GM12892 (cell line): ENCODE results near the gene LRRC74B.
"Not testable (repeated sequence)": the region's sequence is repeated elsewhere in the genome, so short reads cannot be mapped to it uniquely, and the experiment has no call there.

Experiments
- DNase-seq: peaks from one replicate; pipeline ENCODE4 v3.0.0; 2011; ENCODE audit not compliant: insufficient read length
- FAIRE-seq: peaks from 2 replicates; lab custom pipeline; 2011; peaks lifted over from hg19 to GRCh38; lab: Jason Lieb, UNC
- POLR2A ChIP-seq: IDR thresholded peaks from 2 replicates; pipeline ENCODE4 v1.6.1; 2011; ENCODE audit warnings: low read depth, low read length, control low read depth
- POLR2AphosphoS5 ChIP-seq: IDR thresholded peaks from 2 replicates; pipeline ENCODE4 v1.6.1; 2011; ENCODE audit warnings: low read depth, low read length, control low read depth
- TAF1 ChIP-seq: IDR thresholded peaks from 2 replicates; pipeline ENCODE4 v1.6.1; 2011; ENCODE audit warnings: low read depth, mild to moderate bottlenecking, control low read depth, low read length, borderline replicate concordance

The LRRC74B gene

DNA sequence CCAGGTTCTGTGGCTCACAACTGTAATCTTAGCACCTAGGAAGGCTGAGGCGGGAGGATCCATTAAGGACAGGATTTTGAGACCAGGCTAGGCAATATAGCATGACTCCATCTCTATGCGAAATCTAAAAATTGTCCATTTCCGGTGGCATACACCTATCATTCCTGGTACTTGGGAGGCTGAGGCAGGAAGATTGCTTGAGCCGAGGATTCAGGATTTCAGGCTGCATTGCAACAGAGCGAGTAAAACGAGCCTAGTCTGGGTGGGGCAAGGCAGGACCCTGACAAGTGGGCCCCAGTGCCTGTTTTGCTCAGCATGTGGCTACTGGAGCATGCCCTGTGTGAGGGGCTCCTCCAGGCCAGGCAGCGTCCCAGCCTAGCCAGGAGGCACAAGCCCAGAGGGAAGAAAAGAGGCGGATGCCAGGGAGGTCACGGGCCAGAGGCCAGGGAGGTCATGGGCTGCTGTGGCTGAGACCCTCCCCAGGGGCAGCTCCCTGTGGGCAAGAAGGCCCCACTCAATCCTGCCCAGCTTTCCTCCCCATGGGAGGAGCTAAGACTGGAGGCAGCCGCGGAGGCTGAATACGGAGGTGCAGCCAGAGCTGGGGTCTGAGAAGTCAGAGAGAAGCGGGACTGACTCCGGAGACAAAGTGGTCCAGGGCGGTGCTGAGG lies 8.4 kb downstream of the LRRC74B start:
- FAIRE-seq (no peak), DNase-seq (no peak)
- TF ChIP-seq POLR2AphosphoS5 (no peak), TAF1 (no peak), POLR2A (no peak)

DNA sequence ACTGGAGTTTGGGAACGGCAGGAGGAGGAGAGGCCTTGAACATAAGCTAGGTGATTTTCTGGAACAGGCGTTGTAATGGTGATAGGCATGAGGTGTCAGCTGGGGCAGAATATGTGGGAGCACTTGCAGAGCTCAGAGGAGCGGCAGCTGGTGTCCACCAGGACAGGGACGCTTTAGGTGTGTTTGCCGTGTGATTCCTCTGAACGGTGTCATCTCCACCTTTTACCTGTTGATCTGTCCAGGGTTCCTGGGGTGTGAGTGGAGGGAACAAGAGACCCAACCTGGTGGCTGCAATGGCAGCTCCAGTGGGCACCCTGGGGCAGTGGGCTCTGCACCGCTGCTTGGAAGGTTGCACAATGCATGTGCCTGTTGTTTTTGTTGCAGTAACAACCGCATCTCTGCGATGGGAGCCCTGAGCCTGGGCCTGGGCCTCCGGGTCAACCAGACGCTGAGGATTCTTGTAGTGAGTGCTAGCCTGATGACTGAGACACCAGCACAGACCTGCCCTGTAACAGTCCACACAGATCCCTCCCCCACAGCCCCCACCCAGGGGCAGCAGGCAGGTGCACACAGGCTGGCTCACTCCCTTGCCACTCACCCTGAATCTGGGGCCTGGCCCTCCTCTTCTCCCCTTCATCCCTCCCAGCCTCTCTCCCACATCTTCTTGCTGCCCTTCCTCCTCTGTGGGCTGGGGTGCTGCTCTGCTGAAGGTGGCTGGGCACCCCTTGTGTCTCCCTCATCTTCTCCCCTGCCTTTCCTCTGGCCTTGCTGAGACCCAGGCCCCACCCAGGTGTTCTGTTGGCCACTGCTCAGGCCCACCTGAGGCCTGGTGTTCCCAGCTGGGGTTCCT lies 9.2 kb downstream of the LRRC74B start:
- no peak for FAIRE-seq
- TF ChIP-seq POLR2A (no peak), POLR2AphosphoS5 (no peak), TAF1 (no peak)
- no peak for DNase-seq

DNA sequence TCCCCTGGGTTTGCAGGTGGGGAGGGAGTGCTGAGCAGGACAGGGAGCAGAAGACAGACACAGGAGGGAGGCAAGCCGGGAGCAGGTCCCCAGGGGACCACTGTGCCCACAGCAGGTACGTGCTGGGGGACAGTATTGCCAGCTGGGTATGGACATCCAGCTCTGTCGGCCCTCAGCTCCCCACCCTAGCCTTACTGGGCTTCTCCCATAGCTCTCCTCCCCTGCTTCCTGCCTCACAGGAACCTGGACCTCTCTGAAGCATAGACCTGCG lies 9.8 kb downstream of the LRRC74B start:
- TF ChIP-seq TAF1 = no peak
- TF ChIP-seq POLR2AphosphoS5 = no peak
- no peak for TF ChIP-seq POLR2A
- no peak for DNase-seq
- FAIRE-seq = no peak

DNA sequence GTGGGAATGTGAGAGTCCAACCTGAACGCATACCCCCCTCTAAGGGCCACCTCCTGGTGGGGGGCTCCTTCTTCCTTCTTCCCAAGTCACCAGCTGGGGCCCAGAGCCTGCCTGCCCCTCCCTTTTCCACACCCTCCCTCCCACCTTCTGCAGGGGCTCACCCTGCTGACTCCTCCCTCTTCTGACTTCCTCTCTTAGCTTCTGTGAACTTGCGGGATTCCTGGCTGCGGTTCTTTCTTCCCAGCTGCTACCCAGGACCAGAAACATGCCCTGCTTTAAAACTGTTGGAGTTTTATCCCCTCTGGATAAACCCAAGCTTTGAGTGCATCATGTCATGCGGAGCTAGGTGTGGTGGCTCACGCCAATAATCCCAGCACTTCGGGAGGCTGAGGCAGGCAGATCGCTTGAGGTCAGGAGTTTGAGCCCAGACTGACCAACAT lies 10.2 kb downstream of the LRRC74B start:
- no peak for TF ChIP-seq POLR2A
- no peak for TF ChIP-seq POLR2AphosphoS5
- TF ChIP-seq TAF1 = no peak
- DNase-seq (no peak), FAIRE-seq (no peak)

DNA sequence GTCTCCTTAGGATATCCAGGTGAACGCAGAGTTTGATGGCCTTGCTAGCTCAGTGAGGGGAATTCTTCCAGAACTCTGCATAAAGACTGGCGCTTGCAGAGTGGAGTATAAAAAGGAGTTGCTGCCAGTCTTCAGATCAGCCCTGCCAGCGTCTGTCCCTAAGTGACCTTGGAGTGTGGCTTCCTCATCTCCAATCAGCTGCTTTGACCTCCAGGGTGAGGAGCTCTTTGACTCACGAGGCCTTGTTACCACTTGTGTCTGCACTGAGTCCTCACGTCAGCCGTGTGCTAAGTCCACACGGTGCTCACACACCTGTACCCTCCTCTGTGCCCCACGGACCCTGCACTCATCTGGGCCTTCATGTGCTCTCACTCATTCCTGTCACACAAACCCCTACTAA lies 14.6 kb downstream of the LRRC74B start:
- FAIRE-seq, DNase-seq: not testable (repeated sequence)

DNA sequence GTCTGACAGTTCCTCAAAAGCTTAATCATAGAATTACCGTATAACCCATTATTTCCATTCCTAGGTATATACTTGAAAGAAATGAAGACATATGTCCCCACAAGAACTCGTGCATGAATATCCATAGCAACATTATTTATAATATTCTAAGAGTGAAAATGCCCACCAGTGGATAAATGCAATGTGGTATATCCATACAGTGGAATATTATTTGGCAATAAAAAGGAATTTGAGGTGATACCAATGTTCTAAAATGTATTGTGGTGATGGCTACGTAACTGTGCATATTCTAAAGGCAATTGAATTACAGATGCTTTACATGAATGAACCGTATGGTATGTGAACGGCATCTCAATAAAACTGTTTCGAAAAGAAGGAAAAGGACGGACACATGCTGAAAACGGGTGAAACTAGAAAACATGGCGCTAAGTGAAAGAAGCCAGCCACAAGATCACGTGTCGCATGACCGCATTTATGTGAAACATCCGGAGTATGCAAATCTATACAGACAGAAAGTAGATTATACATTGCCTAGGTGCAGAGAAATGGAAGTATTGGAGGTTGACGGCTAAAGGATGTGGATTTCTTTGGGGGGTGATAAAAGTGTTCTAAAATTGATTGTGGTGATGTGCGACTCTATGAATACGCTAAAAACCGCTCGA lies 16.0 kb downstream of the LRRC74B start:
- DNase-seq, FAIRE-seq: not testable (repeated sequence)

DNA sequence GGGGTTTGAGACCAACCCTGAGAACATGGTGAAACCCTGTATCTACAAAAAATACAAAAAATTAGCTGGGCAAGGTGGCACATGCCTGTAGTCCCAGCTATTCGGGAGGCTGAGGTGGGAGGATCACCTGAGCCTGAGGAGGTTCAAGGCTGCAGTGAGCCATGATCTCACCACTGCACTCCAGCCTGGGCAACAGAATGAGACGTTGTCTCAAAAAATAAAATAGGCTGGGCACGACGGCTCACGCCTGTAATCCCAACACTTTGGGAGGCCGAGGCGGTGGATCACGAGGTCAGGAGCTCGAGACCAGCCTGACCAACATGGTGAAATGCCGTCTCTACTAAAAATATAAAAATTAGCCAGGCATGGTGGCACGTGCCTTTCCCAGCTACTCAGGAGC lies 18.7 kb downstream of the LRRC74B start:
- not testable (repeated sequence) for DNase-seq, FAIRE-seq

DNA sequence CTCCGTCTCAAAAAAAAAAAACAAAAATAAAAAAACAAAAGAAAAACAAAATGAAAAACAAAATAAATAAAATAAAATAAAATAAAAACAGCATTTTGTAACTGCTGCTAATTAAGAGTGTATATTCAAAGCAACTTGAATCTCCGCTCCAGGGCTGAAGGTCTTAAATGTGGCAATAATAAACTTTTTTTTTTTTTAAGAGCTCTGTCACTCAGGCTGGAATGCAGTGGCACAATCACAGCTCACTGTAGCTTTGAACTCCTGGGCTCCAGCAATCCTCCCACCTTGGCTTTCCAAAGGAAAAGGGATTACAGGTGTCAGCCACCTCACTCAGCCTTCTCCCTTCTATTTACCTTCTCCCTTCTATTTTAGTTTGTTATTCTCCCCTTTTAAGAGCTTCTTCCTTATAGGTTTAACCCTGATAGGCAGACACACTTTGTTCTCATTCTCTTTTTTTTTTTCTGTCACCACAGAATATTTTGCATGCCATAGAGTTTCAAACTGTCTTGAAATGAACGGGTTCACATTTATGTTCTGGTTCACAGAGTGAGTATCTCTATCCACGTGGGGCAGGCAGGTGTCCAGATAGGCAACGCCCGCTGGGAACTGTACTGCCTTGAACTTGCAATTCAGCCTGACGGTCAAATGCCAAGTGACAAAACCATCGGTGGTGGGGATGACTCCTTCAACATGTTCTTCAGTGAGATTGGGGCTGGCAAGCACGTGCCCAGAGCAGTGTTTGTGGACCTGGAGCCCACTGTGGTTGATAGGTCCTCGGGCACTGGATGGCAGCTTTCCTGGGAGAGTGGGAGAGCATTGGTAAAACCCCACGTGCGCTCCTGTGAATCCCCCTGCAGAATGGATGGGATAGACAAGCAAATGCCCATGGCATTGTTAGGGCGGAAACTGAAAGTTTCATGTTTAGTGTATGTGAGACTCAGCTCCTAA lies 19.4 kb downstream of the LRRC74B start:
- DNase-seq = no peak
- TF ChIP-seq POLR2AphosphoS5 (no peak), TAF1 (no peak), POLR2A (no peak)
- no peak for FAIRE-seq

DNA sequence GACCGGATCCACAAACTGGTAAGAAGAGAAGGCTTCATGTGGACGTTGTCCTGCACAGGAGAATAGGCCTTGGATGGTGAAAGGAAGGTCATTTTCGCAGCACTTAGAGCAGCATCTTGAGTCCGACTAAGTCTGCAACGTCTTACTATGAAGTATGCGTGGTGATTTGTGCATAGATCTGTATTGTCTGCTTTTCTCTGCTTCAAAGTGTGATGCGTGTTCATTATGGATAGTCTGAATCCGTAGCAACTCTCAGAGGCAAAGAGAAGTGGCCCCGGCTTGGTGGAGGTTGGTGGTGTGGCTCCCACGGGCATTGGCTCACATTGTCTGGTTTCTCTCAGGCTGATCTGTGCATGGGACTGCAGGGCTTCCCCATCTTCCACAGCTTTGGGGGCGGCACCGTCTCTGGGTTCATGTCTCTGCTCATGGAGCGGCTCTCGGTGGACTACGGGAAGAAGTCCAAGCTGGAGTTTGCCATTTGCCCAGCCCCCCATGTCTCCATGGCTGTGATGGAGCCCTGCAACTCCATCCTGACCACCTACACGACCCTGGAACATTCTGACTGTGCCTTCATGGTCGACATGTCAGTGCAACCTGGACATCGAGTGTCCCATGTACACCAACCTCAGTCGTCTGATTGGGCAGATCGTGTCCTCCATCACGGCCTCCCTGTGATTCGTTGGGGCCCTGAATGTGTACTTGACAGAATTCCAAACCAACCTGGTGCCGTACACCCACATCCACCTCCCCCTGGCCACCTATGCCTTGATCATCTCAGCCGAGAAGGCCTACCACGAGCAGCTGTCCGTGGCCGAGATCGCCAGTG lies 21.5 kb downstream of the LRRC74B start:
- DNase-seq = no peak
- FAIRE-seq = no peak
- TF ChIP-seq TAF1 (no peak), POLR2AphosphoS5 (no peak), POLR2A (no peak)

DNA sequence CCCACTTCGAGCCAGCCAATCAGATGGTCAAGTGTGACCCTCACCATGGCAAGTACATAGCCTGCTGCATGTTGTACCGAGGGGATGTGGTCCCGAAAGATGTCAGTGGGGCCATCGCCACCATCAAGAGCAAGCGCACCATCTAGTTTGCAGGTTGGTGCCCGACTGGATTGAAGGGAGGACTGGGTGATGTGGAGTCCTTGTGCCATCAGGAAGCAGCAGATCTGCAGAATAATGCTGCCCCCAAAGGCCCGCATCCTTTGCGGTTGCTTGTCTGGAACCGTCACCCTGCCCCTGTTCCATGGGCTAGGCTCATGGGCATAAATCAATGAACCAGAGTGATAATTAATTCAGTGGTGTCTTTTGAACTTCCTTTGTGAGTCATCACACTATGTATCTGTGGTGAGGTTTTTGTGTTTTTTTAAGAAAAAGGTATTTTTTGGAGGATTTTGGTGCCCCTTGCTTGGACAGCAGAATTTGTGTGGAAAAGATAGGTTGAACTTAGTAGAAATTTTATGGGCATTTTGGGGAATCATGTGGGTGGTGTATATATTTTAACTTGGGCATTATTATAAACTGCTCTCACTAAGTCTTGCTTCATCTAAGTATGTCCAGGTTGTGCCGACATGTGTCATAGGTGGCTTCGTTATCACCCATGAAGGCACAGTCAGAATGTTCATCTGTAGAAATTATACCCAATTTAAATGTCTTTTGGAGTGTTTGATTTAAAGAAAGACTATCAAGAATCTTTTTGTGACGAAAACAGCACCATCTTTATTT lies 22.3 kb downstream of the LRRC74B start:
- TF ChIP-seq POLR2AphosphoS5 = no peak
- TF ChIP-seq POLR2A = no peak
- TF ChIP-seq TAF1 = no peak
- DNase-seq (no peak), FAIRE-seq (no peak)
